Eye (tissue), 1 donor: ENCODE data around the gene ZFP36L1.

Experiments used
- DNase-seq: peaks from one replicate; pipeline ENCODE4 v3.0.0-alpha.2; 2015

ZFP36L1 gene

DNA sequence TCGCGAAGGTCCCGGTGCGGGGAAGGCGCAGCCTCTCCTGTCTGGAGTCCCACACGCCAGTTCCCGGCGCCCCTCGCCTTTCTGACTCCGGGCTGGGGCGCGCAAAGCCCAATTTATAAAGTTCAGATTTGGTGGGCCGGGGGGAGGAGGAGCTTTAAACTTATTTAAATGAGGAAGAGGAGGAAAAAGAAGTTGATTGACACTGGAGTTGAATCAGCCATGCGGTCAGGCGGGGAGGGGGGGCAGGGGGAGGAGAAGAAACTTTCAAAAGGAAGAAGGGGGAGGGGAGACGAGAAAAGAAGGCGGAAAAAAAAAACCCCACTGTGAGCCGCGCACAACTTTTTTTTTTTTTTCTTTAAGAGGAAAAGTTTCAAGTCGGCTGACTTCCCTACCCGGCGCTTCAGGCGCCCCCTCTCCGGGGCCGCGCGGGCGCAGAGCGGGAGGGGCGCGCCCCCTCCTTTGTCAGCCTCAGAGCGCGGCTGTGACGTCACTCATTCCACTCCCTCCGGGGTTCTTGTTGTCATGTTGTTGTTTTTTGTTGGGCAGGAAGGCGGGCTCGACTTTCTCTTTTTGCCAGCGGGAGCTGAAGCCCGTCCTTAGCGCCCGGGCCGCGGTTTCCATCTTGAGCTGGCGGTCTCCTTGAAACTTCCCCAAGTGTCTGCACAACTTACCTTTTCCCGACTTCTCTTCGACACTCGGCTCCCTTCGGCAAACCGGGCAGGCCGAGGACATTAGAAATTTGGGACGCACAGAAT is at the start of gene ZFP36L1:
Gene ZFP36L1, minus strand, starts transcription at position 89 of the 755 bp plus-strand sequence. CDS start 129 bp downstream, outside the sequence.
- DNase-seq: peak; percentile 98

GRCh38 chr14:68842298-68842697 is 49.4 kb upstream of the ZFP36L1 start:
- no peak for DNase-seq

DNA sequence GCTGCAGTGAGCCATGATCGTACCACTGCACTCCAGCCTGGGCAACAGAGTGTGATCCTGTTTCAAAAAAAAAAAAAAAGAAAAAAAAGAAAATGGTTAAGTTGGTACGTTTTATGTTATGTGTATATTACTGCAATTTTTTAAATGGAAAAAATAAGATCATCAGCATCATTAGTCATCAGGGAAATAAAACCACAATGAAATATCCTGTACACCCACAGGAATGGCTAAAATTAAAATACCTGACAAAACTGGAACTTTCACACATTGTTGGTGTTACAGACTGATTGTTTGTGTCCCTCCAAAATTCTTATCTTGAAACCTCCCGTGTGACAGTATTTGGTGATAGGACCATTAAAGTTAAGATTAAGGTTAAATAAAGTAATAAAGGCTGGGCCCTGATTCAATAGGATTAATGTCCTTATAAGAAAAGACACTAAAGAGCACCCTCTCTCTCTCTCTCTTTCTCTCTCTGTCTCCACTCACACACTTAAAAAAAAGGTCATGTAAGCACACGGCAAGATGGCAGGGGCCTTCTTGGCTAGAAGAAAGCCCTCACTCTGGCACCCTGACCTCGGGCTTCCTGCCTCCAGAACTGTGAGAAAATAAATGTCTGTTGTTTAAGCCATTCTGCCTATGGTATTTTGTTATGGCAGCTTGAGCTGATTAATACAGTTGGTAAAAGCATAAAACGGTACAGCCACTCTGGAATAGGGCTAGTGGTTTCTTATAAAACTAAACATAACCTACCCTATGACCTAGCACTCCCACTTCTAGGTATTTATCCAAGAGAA is 48.3 kb upstream of the ZFP36L1 start:
- no peak for DNase-seq

DNA sequence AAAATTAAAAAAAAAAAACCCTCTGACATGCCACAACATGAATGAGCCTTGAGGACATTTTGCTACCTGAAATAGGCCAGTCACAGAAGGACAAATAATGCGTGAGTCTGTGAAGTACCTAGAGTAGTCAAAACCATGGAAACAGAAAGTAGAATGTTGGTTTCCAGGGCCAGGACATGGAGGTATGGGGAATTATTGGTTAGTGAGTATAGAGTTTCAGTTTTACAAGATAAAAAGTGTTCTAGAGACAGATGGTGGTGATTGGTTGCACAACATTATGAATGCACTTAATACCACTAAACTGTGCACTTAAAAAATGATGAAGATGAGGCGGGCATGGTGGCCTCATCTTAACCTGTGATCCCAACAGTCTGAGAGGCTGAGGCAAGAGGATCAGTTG is 47.6 kb upstream of the ZFP36L1 start:
- DNase-seq: no peak

GRCh38 chr14:68836082-68836481 is 43.2 kb upstream of the ZFP36L1 start:
- no peak for DNase-seq

- no peak for DNase-seq
These were observed 41.9 kb upstream of the ZFP36L1 start for GRCh38 chr14:68834816-68835215.

DNA sequence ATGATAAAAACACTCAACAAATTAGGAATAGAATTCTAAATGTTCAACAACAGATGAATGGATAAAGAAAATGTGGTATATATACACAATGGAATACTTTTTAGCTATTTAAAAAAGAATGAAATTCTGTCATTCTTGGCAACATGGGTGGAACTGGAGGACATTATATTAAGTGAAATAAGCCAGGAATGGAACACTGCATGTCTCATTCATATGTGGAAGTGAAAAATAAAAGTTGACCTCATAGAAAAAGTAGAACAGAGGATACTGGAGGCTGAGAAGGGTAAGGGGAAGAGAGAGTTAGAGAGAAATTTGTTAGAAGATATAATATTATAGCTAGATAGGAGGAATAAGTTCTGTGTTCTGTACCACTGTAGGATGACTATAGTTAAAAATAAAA is 35.8 kb upstream of the ZFP36L1 start:
- DNase-seq: no peak

- DNase-seq: no peak
These were observed 32.9 kb upstream of the ZFP36L1 start for GRCh38 chr14:68825729-68826128.

DNA sequence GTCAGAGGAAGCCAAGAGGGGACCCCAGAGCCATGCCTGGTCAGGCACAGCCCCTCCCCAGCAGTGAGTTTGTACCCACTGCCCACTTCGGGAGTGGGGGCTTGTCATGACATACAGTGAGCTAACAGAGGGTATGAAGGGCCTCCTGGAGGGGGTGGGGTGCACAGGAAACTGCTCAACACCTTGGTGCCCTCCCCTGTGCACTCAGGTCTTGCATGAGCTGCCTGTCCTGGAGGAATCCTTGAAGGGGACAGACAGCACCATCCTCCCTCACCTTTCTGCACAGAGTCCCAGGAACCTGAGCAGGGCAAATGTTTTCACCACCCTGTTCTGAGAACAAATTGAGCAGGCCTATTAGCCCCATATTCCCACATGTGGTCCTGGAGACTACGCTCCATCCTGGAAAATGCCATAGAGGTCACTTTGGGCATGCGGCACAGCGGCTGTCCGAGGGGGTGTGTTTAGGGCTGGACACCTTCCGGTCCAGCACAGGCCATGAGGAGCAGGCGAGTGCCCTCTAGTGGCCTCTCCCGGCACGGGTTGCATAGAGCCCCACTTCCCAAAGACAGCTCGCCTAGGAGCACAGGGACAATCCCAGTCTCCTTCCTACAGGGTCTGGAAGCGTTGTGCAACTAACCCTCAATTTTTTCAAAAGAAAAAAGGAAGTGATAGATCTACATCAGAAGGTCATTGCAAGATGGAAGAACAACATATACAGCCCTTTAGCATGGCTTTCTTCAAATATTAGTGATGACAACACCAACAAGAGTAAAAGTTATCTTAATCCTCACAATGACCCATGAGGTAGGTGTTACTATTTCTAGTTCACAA is 31.9 kb upstream of the ZFP36L1 start:
- DNase-seq: peak; percentile 90

- DNase-seq: no peak
These were observed 31.3 kb upstream of the ZFP36L1 start for GRCh38 chr14:68824207-68824516.

DNA sequence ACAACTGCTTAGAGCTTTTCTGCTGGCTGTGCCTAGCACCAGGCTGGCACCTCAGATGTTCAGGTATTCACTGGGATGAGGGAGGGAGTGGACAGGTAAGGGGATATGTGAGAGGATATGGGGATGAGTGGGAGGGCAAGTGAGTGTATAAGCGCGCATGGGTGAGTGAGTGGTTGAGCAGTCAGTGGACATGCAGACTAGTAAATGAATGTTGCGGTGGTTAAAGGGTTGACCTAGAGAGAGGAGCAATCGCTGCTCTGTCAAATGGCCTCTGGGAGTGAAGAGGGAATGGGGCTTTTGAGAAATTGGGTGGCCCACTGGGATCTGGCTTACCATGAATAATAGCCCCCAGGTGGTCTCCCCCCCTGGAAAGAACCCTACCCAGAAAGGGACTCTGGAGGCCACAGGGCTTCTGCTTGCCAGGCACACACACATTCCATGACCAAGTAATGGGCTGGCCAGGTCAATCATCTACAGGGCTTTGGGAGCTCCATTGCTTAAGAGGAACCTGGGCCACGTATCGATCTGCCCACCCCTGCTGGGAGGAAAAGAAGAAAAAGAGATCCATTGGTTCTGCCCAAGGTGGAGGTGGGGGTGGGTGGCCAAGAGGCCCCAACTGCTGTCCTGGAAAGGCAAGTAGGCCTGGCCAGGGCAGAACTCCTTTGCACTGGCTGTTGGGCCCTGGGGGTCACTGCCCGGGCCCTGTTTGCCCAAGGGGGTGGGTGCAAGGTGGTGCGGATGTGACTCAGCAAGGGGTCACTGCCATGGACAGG is 30.8 kb upstream of the ZFP36L1 start:
- DNase-seq: no peak

DNA sequence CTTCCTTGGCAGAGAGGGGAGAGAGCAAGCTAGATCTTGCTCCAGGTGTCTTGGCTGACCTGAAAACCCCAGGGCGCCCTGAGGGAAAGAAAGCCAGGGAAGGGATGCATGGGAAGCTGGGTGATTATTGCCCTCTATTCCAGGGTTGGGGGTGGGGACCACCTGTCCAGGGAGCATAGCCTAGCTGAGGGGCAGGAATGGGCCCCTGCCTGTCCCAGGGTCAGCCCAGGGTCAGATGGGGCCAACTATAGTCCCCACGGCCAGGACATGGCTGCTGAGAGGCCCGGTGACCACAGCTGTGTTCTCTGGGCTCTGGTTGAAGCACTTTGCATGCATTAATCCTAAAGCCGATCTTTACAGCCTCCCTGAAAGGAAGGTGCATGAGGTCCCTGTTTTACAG is 30.1 kb upstream of the ZFP36L1 start:
- DNase-seq: no peak

GRCh38 chr14:68822132-68822651 is 29.3 kb upstream of the ZFP36L1 start:
- no peak for DNase-seq

DNA sequence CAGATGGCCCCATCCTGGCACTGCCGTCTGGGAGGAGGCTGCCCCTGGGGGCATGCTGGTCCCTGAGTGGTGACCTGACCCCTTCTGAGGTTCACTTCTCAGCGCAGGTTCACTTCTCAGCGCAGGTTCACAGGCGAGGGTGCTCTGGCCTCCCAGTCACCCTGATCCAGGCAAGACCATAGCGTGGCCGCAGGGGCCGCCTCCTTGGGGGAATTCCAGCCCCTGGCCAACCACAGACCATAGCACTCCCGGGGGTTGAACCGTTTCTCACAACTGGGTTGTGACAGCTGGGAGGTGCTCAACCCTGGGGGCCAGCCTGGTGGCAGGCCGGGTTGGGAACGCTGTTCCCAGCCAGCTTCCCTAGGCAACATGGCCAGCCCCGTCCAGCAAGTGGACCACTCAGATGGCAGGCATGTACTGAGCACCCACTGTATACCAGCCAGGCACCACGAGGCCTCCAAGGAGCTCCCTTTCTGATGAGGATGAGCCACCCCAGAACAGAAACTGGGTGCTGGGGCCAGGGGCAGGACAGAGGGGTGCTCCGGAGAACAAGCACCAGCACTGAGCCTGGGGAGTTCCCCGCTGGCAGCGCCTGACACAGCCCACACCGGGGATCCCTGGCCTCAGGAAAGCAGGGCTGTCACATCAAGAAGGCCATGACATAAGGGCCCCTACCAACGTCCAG is 28.3 kb upstream of the ZFP36L1 start:
- no peak for DNase-seq

- DNase-seq: no peak
These were observed 27.7 kb upstream of the ZFP36L1 start for GRCh38 chr14:68820536-68820935.

- no peak for DNase-seq
These were observed 27.3 kb upstream of the ZFP36L1 start for GRCh38 chr14:68820119-68820518.

- DNase-seq: no peak
These were observed 26.4 kb upstream of the ZFP36L1 start for GRCh38 chr14:68819260-68819691.

GRCh38 chr14:68817506-68818212 is 24.8 kb upstream of the ZFP36L1 start:
- no peak for DNase-seq

DNA sequence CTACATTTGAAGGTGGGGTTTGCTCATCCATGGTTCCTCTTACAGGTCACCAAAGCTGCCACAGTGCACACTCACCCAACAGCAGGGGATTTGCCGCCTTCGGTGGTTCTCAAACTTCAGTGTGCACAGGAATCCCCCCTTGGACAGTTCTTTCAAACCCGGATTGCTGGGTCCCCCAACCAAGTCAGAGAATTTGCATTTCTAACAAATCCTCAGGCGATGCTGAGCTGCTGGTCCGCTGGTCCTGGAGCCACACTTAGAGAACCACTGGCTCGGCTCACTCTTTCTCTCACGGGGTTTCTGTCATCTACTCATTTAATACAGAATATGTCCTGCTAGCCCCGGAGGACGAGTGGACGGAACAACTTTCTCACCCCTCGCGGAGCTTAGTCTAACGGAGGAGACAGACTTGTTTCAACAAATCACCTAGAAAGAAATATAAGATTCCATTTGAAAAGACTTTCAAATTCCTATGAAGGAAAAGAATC is 24.1 kb upstream of the ZFP36L1 start:
- no peak for DNase-seq

- peak; percentile 97 for DNase-seq
These were observed 23.5 kb upstream of the ZFP36L1 start for GRCh38 chr14:68816183-68816942.
